HEK293 (cell line): Measurements from ENCODE around the gene KIAA1328.

ENCODE experiments used
- CTCF ChIA-PET: fragments of 350-600 bp; formaldehyde crosslinking; extraction: SDS; loops from one replicate; lab custom pipeline; 2021; ENCODE audit warnings: antibody characterized with exemption; lab: Yijun Ruan, JAX
- POLR2A ChIA-PET: fragments of 300-600 bp; formaldehyde crosslinking; extraction: SDS; loops from one replicate; lab custom pipeline; 2020; ENCODE audit warnings: antibody characterized with exemption, inconsistent platforms; lab: Yijun Ruan, JAX
- H3K27ac ChIP-seq: fragments of 200-500 bp; sonication (Bioruptor generic); 2 replicates; pipeline ENCODE4 v1.5.1; 2014; ENCODE audit warnings: low read depth, low read length, control low read depth, inconsistent platforms; ENCODE audit errors: extremely low read depth
- H3K36me3 ChIP-seq, 2 experiments: fragments of 200-500 bp in 1 of 2; sonication (Bioruptor generic) in 1 of 2; 1 replicate in 1 of 2; 2 replicates in 1 of 2; pipeline ENCODE4 v1.5.1; 2014 to 2017; ENCODE audit warnings: inconsistent platforms in 2 of 2, low read length in 2 of 2; ENCODE audit not compliant: control insufficient read depth in 2 of 2, insufficient read depth in 1 of 2
- H3K4me1 ChIP-seq: fragments of 200-500 bp; sonication (Bioruptor generic); 2 replicates; pipeline ENCODE4 v1.5.1; 2014; ENCODE audit warnings: mild to moderate bottlenecking, low read length, inconsistent platforms; ENCODE audit not compliant: control insufficient read depth, insufficient read depth
- H3K4me3 ChIP-seq: 2 replicates; pipeline ENCODE4 v1.5.1; 2011; ENCODE audit warnings: low read depth, mild to moderate bottlenecking, control low read depth, low read length, moderate library complexity
- H3K9me3 ChIP-seq: fragments of 200-500 bp; sonication (Bioruptor generic); 2 replicates; pipeline ENCODE4 v1.5.1; 2014; ENCODE audit warnings: low read depth, low read length, inconsistent platforms; ENCODE audit not compliant: control insufficient read depth, insufficient read depth
- GLI4 ChIP-seq: fragments of 450-650 bp; formaldehyde crosslinking; IDR thresholded peaks from 2 replicates; pipeline ENCODE4 v1.5.1; 2016; ENCODE audit warnings: missing biosample characterization, missing genetic modification characterization
- MEIS1 ChIP-seq: sonication (generic); formaldehyde crosslinking; IDR thresholded peaks from 2 replicates; pipeline ENCODE4 v1.8.1; 2022; ENCODE audit warnings: missing genetic modification reagents, mild to moderate bottlenecking, borderline replicate concordance
- OVOL3 ChIP-seq: fragments of 450-650 bp; formaldehyde crosslinking; IDR thresholded peaks from 2 replicates; pipeline ENCODE4 v1.5.1; 2016; ENCODE audit warnings: missing biosample characterization, missing genetic modification characterization
- TCF7L2 ChIP-seq: IDR thresholded peaks from 2 replicates; pipeline ENCODE4 v1.6.1; 2011; ENCODE audit warnings: low read depth, mild to moderate bottlenecking, inconsistent platforms, low read length, moderate library complexity, borderline replicate concordance
- ZBTB1 ChIP-seq: fragments of 450-650 bp; formaldehyde crosslinking; IDR thresholded peaks from 2 replicates; pipeline ENCODE4 v1.5.1; 2016; ENCODE audit warnings: missing biosample characterization, missing genetic modification characterization
- ZBTB10 ChIP-seq: fragments of 450-650 bp; formaldehyde crosslinking; IDR thresholded peaks from 2 replicates; pipeline ENCODE4 v1.5.1; 2016; ENCODE audit warnings: missing biosample characterization, missing genetic modification characterization
- ZBTB21 ChIP-seq: fragments of 450-650 bp; formaldehyde crosslinking; IDR thresholded peaks from 2 replicates; pipeline ENCODE4 v1.5.1; 2017; ENCODE audit warnings: missing biosample characterization, missing genetic modification characterization
- ZBTB26 ChIP-seq: fragments of 450-650 bp; formaldehyde crosslinking; optimal IDR thresholded peaks from 2 replicates; pipeline ENCODE3; 2016; ENCODE audit warnings: missing biosample characterization, mild to moderate bottlenecking, missing genetic modification characterization
- ZBTB7A ChIP-seq: fragments of 450-650 bp; formaldehyde crosslinking; IDR thresholded peaks from 2 replicates; pipeline ENCODE4 v1.5.1; 2016; ENCODE audit warnings: low read depth, missing biosample characterization, missing genetic modification characterization
- ZNF132 ChIP-seq: fragments of 450-650 bp; formaldehyde crosslinking; IDR thresholded peaks from 2 replicates; pipeline ENCODE4 v1.5.1; 2017; ENCODE audit warnings: missing biosample characterization, missing genetic modification characterization, borderline replicate concordance
- ZNF133 ChIP-seq: fragments of 450-650 bp; formaldehyde crosslinking; IDR thresholded peaks from 2 replicates; pipeline ENCODE4 v1.5.1; 2016; ENCODE audit warnings: missing biosample characterization, missing genetic modification characterization
- ZNF138 ChIP-seq: fragments of 450-650 bp; formaldehyde crosslinking; IDR thresholded peaks from 2 replicates; pipeline ENCODE4 v1.5.1; 2016; ENCODE audit warnings: missing biosample characterization, missing genetic modification characterization, borderline replicate concordance
- ZNF221 ChIP-seq: fragments of 450-650 bp; formaldehyde crosslinking; IDR thresholded peaks from 2 replicates; pipeline ENCODE4 v1.5.1; 2017; ENCODE audit warnings: missing biosample characterization, missing genetic modification characterization, borderline replicate concordance
- ZNF510 ChIP-seq: fragments of 450-650 bp; formaldehyde crosslinking; IDR thresholded peaks from 2 replicates; pipeline ENCODE4 v1.5.1; 2018; ENCODE audit warnings: mild to moderate bottlenecking, missing genetic modification characterization, missing biosample characterization; ENCODE audit not compliant: insufficient replicate concordance
- ZNF548 ChIP-seq: fragments of 450-650 bp; formaldehyde crosslinking; IDR thresholded peaks from 2 replicates; pipeline ENCODE4 v1.5.1; 2016; ENCODE audit warnings: missing biosample characterization, missing genetic modification characterization
- ZNF654 ChIP-seq: fragments of 450-650 bp; formaldehyde crosslinking; IDR thresholded peaks from 2 replicates; pipeline ENCODE4 v1.5.1; 2016; ENCODE audit warnings: low read depth, missing biosample characterization, missing genetic modification characterization
- ZNF701 ChIP-seq: fragments of 450-650 bp; formaldehyde crosslinking; IDR thresholded peaks from 2 replicates; pipeline ENCODE4 v1.5.1; 2016; ENCODE audit warnings: missing biosample characterization, missing genetic modification characterization
- ZSCAN4 ChIP-seq: fragments of 450-650 bp; formaldehyde crosslinking; IDR thresholded peaks from 2 replicates; pipeline ENCODE4 v1.5.1; 2017; ENCODE audit warnings: missing biosample characterization, missing genetic modification characterization

KIAA1328 gene

GRCh38 chr18:36813101-36813775, 15.7 kb upstream of the KIAA1328 start:
- ChIA-PET CTCF (no interaction called here), POLR2A (no interaction called here)
- Histone ChIP-seq H3K4me1 (peaks cover 7% of the 10 kb centered on the region; the same call in 1 of the 2 replicates), H3K9me3 (no peaks in the 10 kb centered on the region)
- TF ChIP-seq ZNF221 (tag by site-specific recombination) (no peak), ZNF132 (tag by site-specific recombination) (no peak), ZNF138 (tag by site-specific recombination) (no peak), ZNF133 (no peak), GLI4 (tag by site-specific recombination) (no peak), ZNF701 (tag by site-specific recombination) (no peak), ZNF510 (tag by site-specific recombination) (no peak), MEIS1 (no peak), TCF7L2 (no peak), OVOL3 (tag by site-specific recombination) (no peak), ZNF654 (tag by site-specific recombination) (no peak), ZBTB26 (tag by site-specific recombination) (no peak), ZBTB10 (tag by site-specific recombination) (no peak), ZBTB21 (tag by site-specific recombination) (no peak), ZSCAN4 (tag by site-specific recombination) (no peak)
- TF ChIP-seq, all 188 proteins: peak for 0
- Histone ChIP-seq H3K4me3 (no peak overlapping the region), H3K27ac (no peak overlapping the region), H3K36me3 (peaks cover 0 to 70% of the 10 kb centered on the region in 2 experiments; a peak in 1 of 3 replicates)

- POLR2A ChIA-PET = no interaction called here
- CTCF ChIA-PET = interaction anchor here (0.7 to 0.8 kb wide), 2 partner anchors 15 to 16 kb away, joined by 3 read pairs; partner anchors contain the start of gene TPGS2
- peaks cover 7% of the 10 kb centered on the region; the same call in 1 of the 2 replicates for H3K4me1 ChIP-seq
- TF ChIP-seq ZBTB1 (no peak), ZNF701 (tag by site-specific recombination) (no peak), ZBTB7A (tag by site-specific recombination) (no peak), ZNF548 (tag by site-specific recombination) (no peak)
- H3K9me3 ChIP-seq = no peaks in the 10 kb centered on the region
- H3K4me3 ChIP-seq = no peak overlapping the region
- H3K36me3 ChIP-seq = peaks cover 0 to 72% of the 10 kb centered on the region in 2 experiments; a peak in 1 of 3 replicates
- H3K27ac ChIP-seq = no peak overlapping the region
Observed at GRCh38 chr18:36813824-36814223, 15.1 kb upstream of the KIAA1328 start.
